Measurements from ENCODE around the gene ABCA1. TPM values are rescaled to one million over a fixed set of nuclear protein-coding genes. Genes with fewer than 3 reads are reported as not detected.

ABCA1 gene
- total and polyA plus RNA-seq, 2 of the 13 experiments (the other 11 are each of a cell fraction or from before 2014, with no cell fraction given), result 26.8 to 63.8 TPM

DNA sequence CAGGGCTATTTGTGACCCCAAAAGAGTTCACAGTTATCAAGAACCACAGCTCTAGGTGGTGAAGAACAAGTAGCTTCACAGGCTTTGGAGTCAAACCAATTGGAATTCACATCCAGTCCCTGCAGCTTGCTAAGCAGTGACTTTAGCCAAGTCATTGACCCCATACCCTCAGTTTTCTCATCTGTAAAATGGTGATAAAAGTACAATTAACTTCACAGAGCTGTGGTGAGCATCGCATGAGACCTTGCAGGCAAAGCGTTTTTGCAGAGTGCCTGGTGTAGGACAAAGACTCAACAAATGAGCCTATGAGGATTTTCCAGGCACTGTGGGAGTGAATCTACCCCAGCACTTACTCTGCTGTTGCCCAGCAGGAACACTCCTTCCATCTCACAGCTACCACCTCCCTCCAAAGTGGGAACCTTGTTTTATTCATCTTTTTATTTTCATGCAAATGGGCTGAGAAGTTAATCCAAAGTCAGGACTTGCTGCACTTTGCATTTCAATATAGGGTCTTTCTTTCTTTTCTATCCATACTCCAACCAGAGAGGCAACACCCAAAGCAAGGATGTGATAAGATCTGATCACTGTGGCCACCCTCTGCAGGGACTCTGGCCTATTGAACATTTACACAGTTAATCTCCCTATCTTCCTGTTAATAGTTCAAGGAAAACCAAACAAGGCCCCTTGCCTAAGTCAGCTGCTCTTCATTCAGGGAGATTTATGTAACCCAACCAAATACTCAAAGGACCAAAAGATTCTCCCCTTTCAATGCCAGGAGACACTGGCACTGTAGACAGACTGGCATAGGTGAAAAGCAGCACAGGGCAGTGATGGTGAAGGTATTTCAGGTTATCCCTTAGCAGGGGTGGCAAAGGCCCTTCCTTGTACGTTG is 41.9 kb downstream of the ABCA1 start (continued):
- TF ChIP-seq, protein P1, sequence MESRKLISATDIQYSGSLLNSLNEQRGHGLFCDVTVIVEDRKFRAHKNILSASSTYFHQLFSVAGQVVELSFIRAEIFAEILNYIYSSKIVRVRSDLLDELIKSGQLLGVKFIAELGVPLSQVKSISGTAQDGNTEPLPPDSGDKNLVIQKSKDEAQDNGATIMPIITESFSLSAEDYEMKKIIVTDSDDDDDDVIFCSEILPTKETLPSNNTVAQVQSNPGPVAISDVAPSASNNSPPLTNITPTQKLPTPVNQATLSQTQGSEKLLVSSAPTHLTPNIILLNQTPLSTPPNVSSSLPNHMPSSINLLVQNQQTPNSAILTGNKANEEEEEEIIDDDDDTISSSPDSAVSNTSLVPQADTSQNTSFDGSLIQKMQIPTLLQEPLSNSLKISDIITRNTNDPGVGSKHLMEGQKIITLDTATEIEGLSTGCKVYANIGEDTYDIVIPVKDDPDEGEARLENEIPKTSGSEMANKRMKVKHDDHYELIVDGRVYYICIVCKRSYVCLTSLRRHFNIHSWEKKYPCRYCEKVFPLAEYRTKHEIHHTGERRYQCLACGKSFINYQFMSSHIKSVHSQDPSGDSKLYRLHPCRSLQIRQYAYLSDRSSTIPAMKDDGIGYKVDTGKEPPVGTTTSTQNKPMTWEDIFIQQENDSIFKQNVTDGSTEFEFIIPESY (CRISPR knock-in tag; IDR thresholded peaks at IDR 0.05), result peak; percentile 15; the same call in 1 of the 2 replicates
- TF ChIP-seq MTA1 (CRISPR knock-in tag; IDR thresholded peaks at IDR 0.05; ENCODE audit: borderline replicate concordance) (no peak; the same call in 1 of the 2 replicates), CEBPG (CRISPR knock-in tag; IDR thresholded peaks at IDR 0.05) (peak; percentile 82), SAP130 (CRISPR knock-in tag; IDR thresholded peaks at IDR 0.05; ENCODE audit: low read depth) (peak; percentile 87), POLR2AphosphoS5 (IDR thresholded peaks at IDR 0.05; ENCODE audit: low read depth, low read length) (peak; percentile 59), KLF11 (CRISPR knock-in tag; IDR thresholded peaks at IDR 0.05) (peak; percentile 57; the same call in 1 of the 2 replicates), KDM5A (IDR thresholded peaks at IDR 0.05; ENCODE audit: borderline replicate concordance, low read length) (peak; percentile 34; the same call in 1 of the 2 replicates), ZNF781 (CRISPR knock-in tag; IDR thresholded peaks at IDR 0.05; ENCODE audit: borderline replicate concordance, not compliant biosample characterization) (no peak), NFKBIZ (CRISPR knock-in tag; IDR thresholded peaks at IDR 0.05) (peak; percentile 79; the same call in 1 of the 2 replicates), TSC22D2 (CRISPR knock-in tag; IDR thresholded peaks at IDR 0.05; ENCODE audit: borderline replicate concordance) (no peak; the same call in 1 of the 2 replicates), MIER2 (CRISPR knock-in tag; IDR thresholded peaks at IDR 0.05) (peak; percentile 60; the same call in 1 of the 2 replicates), ATM (IDR thresholded peaks at IDR 0.05; ENCODE audit: borderline replicate concordance) (no peak), CBX2 (IDR thresholded peaks at IDR 0.05; ENCODE audit: low read depth, low read length) (no peak), CBX2 (CRISPR knock-in tag; IDR thresholded peaks at IDR 0.05; ENCODE audit: low read depth) (no peak), KDM2A (CRISPR knock-in tag; IDR thresholded peaks at IDR 0.05; ENCODE audit: borderline replicate concordance, low read depth) (no peak)
- TF ChIP-seq, protein P2, sequence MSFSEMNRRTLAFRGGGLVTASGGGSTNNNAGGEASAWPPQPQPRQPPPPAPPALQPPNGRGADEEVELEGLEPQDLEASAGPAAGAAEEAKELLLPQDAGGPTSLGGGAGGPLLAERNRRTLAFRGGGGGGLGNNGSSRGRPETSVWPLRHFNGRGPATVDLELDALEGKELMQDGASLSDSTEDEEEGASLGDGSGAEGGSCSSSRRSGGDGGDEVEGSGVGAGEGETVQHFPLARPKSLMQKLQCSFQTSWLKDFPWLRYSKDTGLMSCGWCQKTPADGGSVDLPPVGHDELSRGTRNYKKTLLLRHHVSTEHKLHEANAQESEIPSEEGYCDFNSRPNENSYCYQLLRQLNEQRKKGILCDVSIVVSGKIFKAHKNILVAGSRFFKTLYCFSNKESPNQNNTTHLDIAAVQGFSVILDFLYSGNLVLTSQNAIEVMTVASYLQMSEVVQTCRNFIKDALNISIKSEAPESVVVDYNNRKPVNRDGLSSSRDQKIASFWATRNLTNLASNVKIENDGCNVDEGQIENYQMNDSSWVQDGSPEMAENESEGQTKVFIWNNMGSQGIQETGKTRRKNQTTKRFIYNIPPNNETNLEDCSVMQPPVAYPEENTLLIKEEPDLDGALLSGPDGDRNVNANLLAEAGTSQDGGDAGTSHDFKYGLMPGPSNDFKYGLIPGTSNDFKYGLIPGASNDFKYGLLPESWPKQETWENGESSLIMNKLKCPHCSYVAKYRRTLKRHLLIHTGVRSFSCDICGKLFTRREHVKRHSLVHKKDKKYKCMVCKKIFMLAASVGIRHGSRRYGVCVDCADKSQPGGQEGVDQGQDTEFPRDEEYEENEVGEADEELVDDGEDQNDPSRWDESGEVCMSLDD (CRISPR knock-in tag; IDR thresholded peaks at IDR 0.05; ENCODE audit: borderline replicate concordance), result no peak; the same call in 1 of the 2 replicates
- TF ChIP-seq, protein P3, sequence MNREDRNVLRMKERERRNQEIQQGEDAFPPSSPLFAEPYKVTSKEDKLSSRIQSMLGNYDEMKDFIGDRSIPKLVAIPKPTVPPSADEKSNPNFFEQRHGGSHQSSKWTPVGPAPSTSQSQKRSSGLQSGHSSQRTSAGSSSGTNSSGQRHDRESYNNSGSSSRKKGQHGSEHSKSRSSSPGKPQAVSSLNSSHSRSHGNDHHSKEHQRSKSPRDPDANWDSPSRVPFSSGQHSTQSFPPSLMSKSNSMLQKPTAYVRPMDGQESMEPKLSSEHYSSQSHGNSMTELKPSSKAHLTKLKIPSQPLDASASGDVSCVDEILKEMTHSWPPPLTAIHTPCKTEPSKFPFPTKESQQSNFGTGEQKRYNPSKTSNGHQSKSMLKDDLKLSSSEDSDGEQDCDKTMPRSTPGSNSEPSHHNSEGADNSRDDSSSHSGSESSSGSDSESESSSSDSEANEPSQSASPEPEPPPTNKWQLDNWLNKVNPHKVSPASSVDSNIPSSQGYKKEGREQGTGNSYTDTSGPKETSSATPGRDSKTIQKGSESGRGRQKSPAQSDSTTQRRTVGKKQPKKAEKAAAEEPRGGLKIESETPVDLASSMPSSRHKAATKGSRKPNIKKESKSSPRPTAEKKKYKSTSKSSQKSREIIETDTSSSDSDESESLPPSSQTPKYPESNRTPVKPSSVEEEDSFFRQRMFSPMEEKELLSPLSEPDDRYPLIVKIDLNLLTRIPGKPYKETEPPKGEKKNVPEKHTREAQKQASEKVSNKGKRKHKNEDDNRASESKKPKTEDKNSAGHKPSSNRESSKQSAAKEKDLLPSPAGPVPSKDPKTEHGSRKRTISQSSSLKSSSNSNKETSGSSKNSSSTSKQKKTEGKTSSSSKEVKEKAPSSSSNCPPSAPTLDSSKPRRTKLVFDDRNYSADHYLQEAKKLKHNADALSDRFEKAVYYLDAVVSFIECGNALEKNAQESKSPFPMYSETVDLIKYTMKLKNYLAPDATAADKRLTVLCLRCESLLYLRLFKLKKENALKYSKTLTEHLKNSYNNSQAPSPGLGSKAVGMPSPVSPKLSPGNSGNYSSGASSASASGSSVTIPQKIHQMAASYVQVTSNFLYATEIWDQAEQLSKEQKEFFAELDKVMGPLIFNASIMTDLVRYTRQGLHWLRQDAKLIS (CRISPR knock-in tag; IDR thresholded peaks at IDR 0.05), result peak; percentile 93
- TF ChIP-seq, protein P4, sequence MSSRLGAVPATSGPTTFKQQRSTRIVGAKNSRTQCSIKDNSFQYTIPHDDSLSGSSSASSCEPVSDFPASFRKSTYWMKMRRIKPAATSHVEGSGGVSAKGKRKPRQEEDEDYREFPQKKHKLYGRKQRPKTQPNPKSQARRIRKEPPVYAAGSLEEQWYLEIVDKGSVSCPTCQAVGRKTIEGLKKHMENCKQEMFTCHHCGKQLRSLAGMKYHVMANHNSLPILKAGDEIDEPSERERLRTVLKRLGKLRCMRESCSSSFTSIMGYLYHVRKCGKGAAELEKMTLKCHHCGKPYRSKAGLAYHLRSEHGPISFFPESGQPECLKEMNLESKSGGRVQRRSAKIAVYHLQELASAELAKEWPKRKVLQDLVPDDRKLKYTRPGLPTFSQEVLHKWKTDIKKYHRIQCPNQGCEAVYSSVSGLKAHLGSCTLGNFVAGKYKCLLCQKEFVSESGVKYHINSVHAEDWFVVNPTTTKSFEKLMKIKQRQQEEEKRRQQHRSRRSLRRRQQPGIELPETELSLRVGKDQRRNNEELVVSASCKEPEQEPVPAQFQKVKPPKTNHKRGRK (CRISPR knock-in tag; IDR thresholded peaks at IDR 0.05), result no peak
